Left ventricle myocardium inferior (tissue), 1 donor: ENCODE measurements around the gene RNF224. TPM values are rescaled to one million over a fixed set of nuclear protein-coding genes. Genes with fewer than 3 reads are reported as not detected.

ENCODE experiments used
- DNase-seq: peaks from one replicate; pipeline ENCODE4 v3.0.0-alpha.2; 2020
- H3K27ac ChIP-seq: fragments of 200-600 bp; replicated peaks from 2 replicates; pipeline ENCODE4 v1.8.0; 2021
- H3K27me3 ChIP-seq: fragments of 200-600 bp; 2 replicates; pipeline ENCODE4 v1.8.0; 2021; ENCODE audit warnings: low read depth
- H3K36me3 ChIP-seq: fragments of 200-600 bp; 2 replicates; pipeline ENCODE4 v1.8.0; 2021
- H3K4me1 ChIP-seq: fragments of 200-600 bp; 2 replicates; pipeline ENCODE4 v1.8.0; 2021
- H3K4me3 ChIP-seq: fragments of 200-600 bp; 2 replicates; pipeline ENCODE4 v1.8.0; 2021; ENCODE audit warnings: mild to moderate bottlenecking, moderate library complexity
- H3K9me3 ChIP-seq: fragments of 200-600 bp; replicated peaks from 2 replicates; pipeline ENCODE4 v1.8.0; 2021
- intact Hi-C: fragments of 100-400 bp; cut with micrococcal nuclease; formaldehyde crosslinking; loops from one replicate; pipeline ENCODE4 v1.11.0; 2022
- total RNA-seq: library from RNA; stranded (reverse); fragmentation: NEBNext Ultra II Directional; extraction: Animal tissue kit (Norgen Biotek cat#: 25700); gene quantifications from one replicate; pipeline ENCODE4 v1.2.1, GENCODE V29; 2021
- TF ChIP-seq, protein P1 (sequence below): fragments of 200-600 bp; IDR thresholded peaks from 2 replicates; pipeline ENCODE4 v1.8.0; 2021; ENCODE audit warnings: antibody characterized with exemption, mild to moderate bottlenecking, borderline replicate concordance
- donor health status: DM: no; HTN: yes; CAD: no; lungs with severe emphysema.

RNF224 gene
- total RNA-seq, 1 donor from 2014 or later, result not detected

DNA sequence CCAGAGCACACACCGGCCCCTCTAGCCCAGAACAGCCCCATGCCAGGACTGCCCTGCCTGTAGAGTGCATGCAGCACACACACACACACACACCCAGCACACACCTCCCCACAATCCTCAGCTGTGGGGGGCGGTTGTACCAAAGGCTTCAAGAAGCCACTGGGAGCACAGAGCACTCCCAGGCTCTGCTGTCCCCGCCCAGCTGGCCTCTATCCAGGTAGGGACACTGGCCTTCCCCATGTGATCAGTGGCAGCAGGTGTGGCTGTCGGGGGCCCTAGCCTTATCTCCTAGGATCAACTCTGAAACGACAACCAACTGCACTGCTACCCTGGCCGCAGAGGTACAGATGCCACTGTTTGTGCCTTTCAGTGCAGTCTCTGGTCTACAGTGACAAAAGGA, 40.9 kb upstream of the RNF224 start:
- Histone ChIP-seq H3K27me3 (no peaks in the 10 kb centered on the region), H3K4me3 (peak overlapping the region; percentile 100), H3K36me3 (peaks cover 69% of the 10 kb centered on the region), H3K27ac (no peak overlapping the region), H3K9me3 (no peaks in the 10 kb centered on the region), H3K4me1 (peaks cover 64% of the 10 kb centered on the region)
- intact Hi-C loops, result no loop called here
- DNase-seq, result no peak
- TF ChIP-seq, protein P1, sequence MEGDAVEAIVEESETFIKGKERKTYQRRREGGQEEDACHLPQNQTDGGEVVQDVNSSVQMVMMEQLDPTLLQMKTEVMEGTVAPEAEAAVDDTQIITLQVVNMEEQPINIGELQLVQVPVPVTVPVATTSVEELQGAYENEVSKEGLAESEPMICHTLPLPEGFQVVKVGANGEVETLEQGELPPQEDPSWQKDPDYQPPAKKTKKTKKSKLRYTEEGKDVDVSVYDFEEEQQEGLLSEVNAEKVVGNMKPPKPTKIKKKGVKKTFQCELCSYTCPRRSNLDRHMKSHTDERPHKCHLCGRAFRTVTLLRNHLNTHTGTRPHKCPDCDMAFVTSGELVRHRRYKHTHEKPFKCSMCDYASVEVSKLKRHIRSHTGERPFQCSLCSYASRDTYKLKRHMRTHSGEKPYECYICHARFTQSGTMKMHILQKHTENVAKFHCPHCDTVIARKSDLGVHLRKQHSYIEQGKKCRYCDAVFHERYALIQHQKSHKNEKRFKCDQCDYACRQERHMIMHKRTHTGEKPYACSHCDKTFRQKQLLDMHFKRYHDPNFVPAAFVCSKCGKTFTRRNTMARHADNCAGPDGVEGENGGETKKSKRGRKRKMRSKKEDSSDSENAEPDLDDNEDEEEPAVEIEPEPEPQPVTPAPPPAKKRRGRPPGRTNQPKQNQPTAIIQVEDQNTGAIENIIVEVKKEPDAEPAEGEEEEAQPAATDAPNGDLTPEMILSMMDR, result no peak

DNA sequence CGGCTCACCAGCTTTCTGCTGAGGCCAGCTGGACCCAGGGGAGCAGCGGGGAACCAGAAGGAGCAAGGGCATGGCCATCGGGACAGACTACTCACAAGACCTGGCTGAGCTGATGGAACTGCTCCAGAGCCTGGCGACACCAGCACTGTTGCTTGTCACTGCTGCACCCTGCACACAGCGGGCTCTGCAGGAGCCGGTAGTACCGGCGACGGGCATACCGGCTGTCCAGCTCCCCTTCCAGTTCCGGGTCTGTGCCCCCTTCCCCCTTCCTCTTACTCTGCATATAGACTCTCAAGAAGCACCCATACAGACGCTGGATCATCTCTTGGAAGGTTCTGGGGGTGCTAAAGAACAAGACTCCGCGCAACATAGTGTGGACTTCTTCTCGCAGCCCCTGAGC, 39.9 kb upstream of the RNF224 start:
- TF ChIP-seq, protein P1, result no peak
- H3K36me3 ChIP-seq, result peaks cover 68% of the 10 kb centered on the region
- no peaks in the 10 kb centered on the region for H3K9me3 ChIP-seq
- no peaks in the 10 kb centered on the region for H3K27me3 ChIP-seq
- intact Hi-C loops, result no loop called here
- peaks cover 71% of the 10 kb centered on the region for H3K4me1 ChIP-seq
- peak overlapping the region; percentile 100 for H3K4me3 ChIP-seq
- H3K27ac ChIP-seq, result no peak overlapping the region
- no peak for DNase-seq

- intact Hi-C loops, result no loop called here
- Histone ChIP-seq H3K9me3 (no peaks in the 10 kb centered on the region), H3K27ac (peak overlapping the region; percentile 100), H3K36me3 (peaks cover 63% of the 10 kb centered on the region), H3K4me3 (peak overlapping the region; percentile 100), H3K4me1 (peaks cover 72% of the 10 kb centered on the region), H3K27me3 (no peaks in the 10 kb centered on the region)
- TF ChIP-seq, protein P1, result no peak
- no peak for DNase-seq
These were observed 39.2 kb upstream of the RNF224 start for GRCh38 chr9:137188086-137188489.

- H3K4me1 ChIP-seq, result peaks cover 78% of the 10 kb centered on the region
- H3K9me3 ChIP-seq, result no peaks in the 10 kb centered on the region
- DNase-seq, result peak; percentile 93
- peak within 1 kb of the TSS; percentile 100 for H3K27ac ChIP-seq
- no peaks in the 10 kb centered on the region for H3K27me3 ChIP-seq
- intact Hi-C loops, result no loop called here
- peak within 1 kb of the TSS; percentile 100 for H3K4me3 ChIP-seq
- H3K36me3 ChIP-seq, result peaks cover 57% of the 10 kb centered on the region
- TF ChIP-seq, protein P1, result no peak
These were observed 38.6 kb upstream of the RNF224 start, which contains the start of the genes ANAPC2 and SSNA1 for GRCh38 chr9:137188490-137189296. TSS of gene ANAPC2 (minus strand) at chr9:137188560. CDS start at chr9:137188532, 28 bp downstream. TSS of gene SSNA1 (plus strand) at chr9:137188676. CDS start at chr9:137188727, 51 bp downstream.

- peaks cover 54% of the 10 kb centered on the region for H3K36me3 ChIP-seq
- DNase-seq, result no peak
- no peaks in the 10 kb centered on the region for H3K9me3 ChIP-seq
- intact Hi-C loops, result no loop called here
- H3K27me3 ChIP-seq, result no peaks in the 10 kb centered on the region
- peak overlapping the region; percentile 100 for H3K4me3 ChIP-seq
- H3K4me1 ChIP-seq, result peaks cover 87% of the 10 kb centered on the region
- TF ChIP-seq, protein P1, result no peak
- H3K27ac ChIP-seq, result peak overlapping the region; percentile 100
These were observed 37.7 kb upstream of the RNF224 start for GRCh38 chr9:137189297-137190295.
